Hepatocyte (in vitro differentiated cells): ENCODE measurements around the gene GYPC. TPM values are rescaled to one million over a fixed set of nuclear protein-coding genes. Genes with fewer than 3 reads are reported as not detected.
A peak's percentile ranks its signal among the peaks of the same experiment; 100 is the strongest.

Experiments used
- DNase-seq: peaks from one replicate; pipeline ENCODE4 v3.0.0-alpha.2; 2016; ENCODE audit warnings: low spot score
- H2AFZ ChIP-seq: fragments of 200-600 bp; sonication (generic); 2 replicates; pipeline ENCODE4 v1.6.0; 2016; ENCODE audit warnings: antibody characterized with exemption, mild to moderate bottlenecking
- H3K27ac ChIP-seq: fragments of 200-600 bp; sonication (generic); 2 replicates; pipeline ENCODE4 v1.5.1; 2016; ENCODE audit warnings: mild to moderate bottlenecking
- H3K27me3 ChIP-seq: fragments of 200-600 bp; sonication (generic); 2 replicates; pipeline ENCODE4 v1.6.1; 2016
- H3K36me3 ChIP-seq: fragments of 200-600 bp; sonication (generic); replicated peaks from 2 replicates; pipeline ENCODE4 v1.5.1; 2016; ENCODE audit warnings: low read depth; ENCODE audit not compliant: insufficient read depth
- H3K4me1 ChIP-seq: fragments of 200-600 bp; sonication (generic); 2 replicates; pipeline ENCODE4 v1.5.1; 2016; ENCODE audit warnings: mild to moderate bottlenecking, moderate library complexity; ENCODE audit not compliant: insufficient read depth
- H3K4me2 ChIP-seq: fragments of 200-600 bp; sonication (generic); 2 replicates; pipeline ENCODE4 v1.6.0; 2016
- H3K4me3 ChIP-seq: fragments of 200-600 bp; sonication (generic); 2 replicates; pipeline ENCODE4 v1.5.1; 2016; ENCODE audit warnings: mild to moderate bottlenecking
- H3K79me2 ChIP-seq: fragments of 200-600 bp; sonication (generic); 2 replicates; pipeline ENCODE4 v1.6.0; 2017; ENCODE audit warnings: mild to moderate bottlenecking
- H3K9me2 ChIP-seq: fragments of 200-600 bp; sonication (generic); replicated peaks from 2 replicates; pipeline ENCODE4 v1.6.0; 2017; ENCODE audit warnings: mild to moderate bottlenecking; ENCODE audit not compliant: insufficient read depth
- H3K9me3 ChIP-seq: fragments of 200-600 bp; sonication (generic); 2 replicates; pipeline ENCODE4 v1.5.1; 2016; ENCODE audit warnings: low read depth, mild to moderate bottlenecking
- H4K20me1 ChIP-seq: fragments of 200-600 bp; sonication (generic); 2 replicates; pipeline ENCODE4 v1.6.0; 2016; ENCODE audit warnings: mild to moderate bottlenecking; ENCODE audit not compliant: insufficient read depth, poor library complexity, severe bottlenecking
- CTCF ChIP-seq: fragments of 200-600 bp; sonication (generic); IDR thresholded peaks from 2 replicates; pipeline ENCODE4 v1.5.1; 2016; ENCODE audit warnings: antibody characterized with exemption, mild to moderate bottlenecking; ENCODE audit not compliant: poor library complexity
- EZH2 ChIP-seq: fragments of 200-600 bp; sonication (generic); IDR thresholded peaks from 2 replicates; pipeline ENCODE4 v1.6.1; 2016; ENCODE audit warnings: antibody characterized with exemption, mild to moderate bottlenecking, borderline replicate concordance
- EZH2phosphoT487 ChIP-seq: fragments of 200-600 bp; sonication (generic); IDR thresholded peaks from one replicate; pipeline ENCODE4 v1.6.1; 2018; ENCODE audit warnings: antibody characterized with exemption, mild to moderate bottlenecking, low read depth, moderate library complexity; ENCODE audit not compliant: unreplicated experiment, severe bottlenecking
- whole genome bisulfite sequencing: methylation state at CpG from one replicate; pipeline ENCODE4 v1.1.6; 2016; ENCODE audit warnings: low lambda C conversion rate; ENCODE audit errors: missing lambda C conversion rate; 5-methylcytosine and 5-hydroxymethylcytosine counted together
- polyA plus RNA-seq: library from polyadenylated mRNA; unstranded; fragments of >200 nt; fragmentation: Nextera tagmentation; extraction: Ambion mirVana; gene quantifications from 2 replicates; pipeline ENCODE4 v1.2.1, GENCODE V29; 2016
- total RNA-seq: library from RNA; depleted of rRNA; stranded (reverse); fragments of >200 nt; gene quantifications from 2 replicates; pipeline ENCODE4 v1.2.3, GENCODE V29; 2014

The GYPC gene
- total and polyA plus RNA-seq, 2 experiments from 2014 or later: 35.0 to 87.7 TPM

DNA sequence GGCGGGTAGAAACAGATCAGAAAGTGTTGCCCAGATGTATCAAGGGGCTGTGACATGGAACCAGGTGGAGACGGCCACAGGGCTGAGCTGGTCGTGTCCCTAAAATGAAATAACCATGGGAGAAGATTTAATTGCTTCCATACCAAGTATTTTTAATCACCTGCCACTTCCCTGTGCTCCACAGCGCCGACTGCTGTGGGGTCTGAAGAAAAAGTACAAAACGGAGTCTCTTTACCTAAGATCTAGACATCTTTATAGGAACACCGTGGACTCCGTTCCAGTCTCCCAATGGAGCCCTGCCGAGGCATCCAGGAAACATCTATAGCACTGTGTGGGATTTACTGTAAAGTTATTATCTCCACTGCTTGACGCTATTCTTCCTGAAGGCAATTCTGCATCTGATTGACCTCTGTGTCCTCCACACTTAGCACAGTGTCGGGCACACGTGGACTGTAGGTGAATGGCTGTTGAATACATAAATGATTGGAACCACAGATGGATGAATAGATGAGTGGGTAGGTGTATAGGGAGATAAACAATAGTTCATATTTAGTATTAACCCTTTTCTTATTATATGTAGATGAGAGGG, 21.6 kb upstream of the GYPC start:
- WGBS: 33% methylated on average over 12 of the region's 12 CpGs
- Histone ChIP-seq H3K4me3 (no peak overlapping the region), H2AFZ (no peak overlapping the region), H4K20me1 (no peaks in the 10 kb centered on the region), H3K36me3 (no peaks in the 10 kb centered on the region), H3K27ac (no peak overlapping the region), H3K9me3 (no peaks in the 10 kb centered on the region), H3K79me2 (no peaks in the 10 kb centered on the region), H3K27me3 (no peaks in the 10 kb centered on the region), H3K4me2 (no peak overlapping the region), H3K4me1 (no peaks in the 10 kb centered on the region), H3K9me2 (no peaks in the 10 kb centered on the region)
- DNase-seq: peak; percentile 34
- no peak for TF ChIP-seq EZH2phosphoT487
- TF ChIP-seq CTCF: peak; percentile 50
- TF ChIP-seq EZH2: no peak

- Histone ChIP-seq H3K36me3 (no peaks in the 10 kb centered on the region), H3K4me2 (no peak overlapping the region)
- WGBS: 60% methylated on average over 1 of the region's 1 CpG
These were observed 20.7 kb upstream of the GYPC start for GRCh38 chr2:126635281-126635680.

DNA sequence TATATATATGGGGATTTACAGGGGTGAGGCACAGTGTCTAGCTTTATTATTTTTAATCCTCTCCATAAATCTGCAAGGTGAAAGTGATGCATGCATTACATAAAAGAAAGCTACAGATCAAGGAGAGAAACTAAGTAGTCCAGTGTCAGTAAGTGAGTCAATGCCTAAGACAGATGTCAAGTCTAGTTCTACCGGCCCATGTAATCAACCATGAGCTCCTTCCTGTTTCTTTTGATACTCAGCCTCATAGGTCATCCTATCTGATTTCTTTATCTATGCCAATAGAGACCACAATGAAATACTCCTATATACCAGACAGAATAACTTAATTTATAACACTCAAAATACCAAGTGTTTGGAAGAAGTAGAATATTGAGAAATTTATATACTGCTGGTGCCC, 20.2 kb upstream of the GYPC start:
- no peak for TF ChIP-seq EZH2phosphoT487
- no peak for TF ChIP-seq EZH2
- no peak for TF ChIP-seq CTCF
- no peak overlapping the region for H3K4me2 ChIP-seq
- no peaks in the 10 kb centered on the region for H4K20me1 ChIP-seq
- no peak overlapping the region for H2AFZ ChIP-seq
- H3K4me1 ChIP-seq: no peaks in the 10 kb centered on the region
- no peaks in the 10 kb centered on the region for H3K9me3 ChIP-seq
- H3K36me3 ChIP-seq: no peaks in the 10 kb centered on the region
- 63% methylated on average over 1 of the region's 1 CpG for WGBS
- no peaks in the 10 kb centered on the region for H3K27me3 ChIP-seq
- H3K4me3 ChIP-seq: no peak overlapping the region
- no peaks in the 10 kb centered on the region for H3K9me2 ChIP-seq
- DNase-seq: no peak
- H3K27ac ChIP-seq: no peak overlapping the region
- no peaks in the 10 kb centered on the region for H3K79me2 ChIP-seq

More at GRCh38 chr2:126635281-126635680, 20.7 kb upstream of the GYPC start:
- no peak for DNase-seq
- H3K9me2 ChIP-seq: no peaks in the 10 kb centered on the region
- no peak for TF ChIP-seq CTCF
- TF ChIP-seq EZH2: no peak
- TF ChIP-seq EZH2phosphoT487: no peak
- no peak overlapping the region for H3K27ac ChIP-seq
- H3K9me3 ChIP-seq: no peaks in the 10 kb centered on the region
- no peaks in the 10 kb centered on the region for H4K20me1 ChIP-seq
- H3K79me2 ChIP-seq: no peaks in the 10 kb centered on the region
- H3K27me3 ChIP-seq: no peaks in the 10 kb centered on the region
- no peaks in the 10 kb centered on the region for H3K4me1 ChIP-seq
- H3K4me3 ChIP-seq: no peak overlapping the region
- H2AFZ ChIP-seq: no peak overlapping the region
